ENCODE data around the gene SKP2. TPM values are rescaled to one million over a fixed set of nuclear protein-coding genes. Genes with fewer than 3 reads are reported as not detected.
"Not testable (repeated sequence)": the region's sequence is repeated elsewhere in the genome, so short reads cannot be mapped to it uniquely, and the experiment has no call there.

Gene SKP2
- total RNA-seq, 1 donor from 2014 or later: 98.4 TPM

- TF ChIP-seq CTCF (conservative IDR thresholded peaks at IDR 0.05): no peak
- no peak for DNase-seq (ENCODE audit: extremely low spot score, unreplicated experiment)
- peaks cover 46% of the 10 kb centered on the region for H3K36me3 Mint-ChIP-seq
- H3K4me3 Mint-ChIP-seq: no peak overlapping the region
- H3K27me3 Mint-ChIP-seq: no peaks in the 10 kb centered on the region
- no peaks in the 10 kb centered on the region for H3K4me1 Mint-ChIP-seq (ENCODE audit: unreplicated experiment)
- peaks cover 3% of the 10 kb centered on the region for H3K9me3 Mint-ChIP-seq
- no peak overlapping the region for H3K27ac Mint-ChIP-seq
Measured at GRCh38 chr5:36193746-36194145, 41.8 kb downstream of the SKP2 start.

DNA sequence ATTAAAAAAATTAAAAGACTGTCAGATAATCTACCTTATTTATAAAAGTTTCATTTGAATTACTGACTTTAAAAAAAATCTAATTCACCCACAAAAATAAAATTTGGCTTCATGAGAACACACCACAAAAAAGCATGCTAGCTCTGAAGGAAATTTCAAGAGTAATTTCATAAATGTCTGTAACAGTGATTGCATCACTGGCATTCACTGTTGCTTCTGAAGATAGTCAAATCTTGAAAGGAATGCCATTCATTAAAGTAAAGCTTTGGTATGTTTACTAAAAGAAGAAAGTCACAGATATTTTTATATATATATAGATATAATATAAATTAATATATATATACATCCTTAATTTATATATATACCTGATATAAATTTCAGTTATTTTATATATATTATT lies 46.4 kb downstream of the SKP2 start:
- Mint-ChIP-seq H3K9me3 (no peaks in the 10 kb centered on the region), H3K4me3 (no peak overlapping the region), H3K36me3 (peaks cover 22% of the 10 kb centered on the region), H3K27me3 (no peaks in the 10 kb centered on the region), H3K27ac (no peak overlapping the region), H3K4me1 (ENCODE audit: unreplicated experiment) (no peaks in the 10 kb centered on the region)
- DNase-seq (ENCODE audit: extremely low spot score, unreplicated experiment): no peak
- no peak for TF ChIP-seq CTCF (conservative IDR thresholded peaks at IDR 0.05)

DNA sequence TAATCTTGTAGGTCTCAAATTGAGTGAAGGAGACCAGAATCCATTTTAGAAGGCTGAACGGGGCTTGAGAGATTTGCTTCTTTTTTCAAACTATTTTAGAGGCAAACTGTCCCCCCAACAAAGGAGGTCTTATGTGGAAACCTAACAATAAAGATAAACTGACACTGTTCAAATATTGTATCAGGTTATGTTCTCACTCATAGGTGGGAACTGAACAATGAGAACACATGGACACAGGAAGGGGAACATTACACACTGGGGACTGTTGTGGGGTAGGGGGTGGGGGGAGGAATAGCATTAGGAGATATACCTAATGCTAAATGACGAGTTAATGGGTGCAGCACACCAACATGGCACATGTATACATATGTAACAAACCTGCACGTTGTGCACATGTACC lies 46.9 kb downstream of the SKP2 start:
- not testable (repeated sequence) for H3K27ac Mint-ChIP-seq; DNase-seq (ENCODE audit: extremely low spot score, unreplicated experiment); H3K27me3 Mint-ChIP-seq; H3K4me3 Mint-ChIP-seq; H3K9me3 Mint-ChIP-seq; H3K4me1 Mint-ChIP-seq (ENCODE audit: unreplicated experiment)
- H3K36me3 Mint-ChIP-seq: peaks cover 21% of the 10 kb centered on the region

DNA sequence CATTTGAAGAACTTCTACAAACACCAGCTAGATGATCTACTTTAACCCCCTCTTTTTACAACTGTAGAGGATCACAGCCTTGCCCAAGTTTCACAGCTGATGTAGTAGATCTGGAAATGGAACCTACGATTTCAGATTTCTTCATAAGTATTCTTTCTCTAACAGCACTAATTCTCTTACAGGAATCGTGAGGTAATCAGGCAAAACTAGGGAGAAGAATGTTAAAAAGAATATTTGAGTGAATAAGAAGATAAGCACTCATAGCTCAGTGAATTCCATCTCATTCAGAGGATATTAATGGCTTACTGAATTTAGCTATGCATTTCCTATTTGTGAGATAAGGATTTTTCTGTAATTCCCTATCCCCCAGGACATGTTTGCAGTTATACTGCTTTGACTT lies 47.7 kb downstream of the SKP2 start:
- Mint-ChIP-seq H3K36me3 (peaks cover 21% of the 10 kb centered on the region), H3K9me3 (no peaks in the 10 kb centered on the region), H3K27ac (no peak overlapping the region), H3K4me3 (no peak overlapping the region), H3K4me1 (ENCODE audit: unreplicated experiment) (no peaks in the 10 kb centered on the region), H3K27me3 (no peaks in the 10 kb centered on the region)
- DNase-seq (ENCODE audit: extremely low spot score, unreplicated experiment): no peak
- TF ChIP-seq CTCF (conservative IDR thresholded peaks at IDR 0.05): no peak

- no peak for TF ChIP-seq CTCF (conservative IDR thresholded peaks at IDR 0.05)
- H3K27ac Mint-ChIP-seq: no peak overlapping the region
- no peaks in the 10 kb centered on the region for H3K27me3 Mint-ChIP-seq
Measured at GRCh38 chr5:36200513-36200912, 48.6 kb downstream of the SKP2 start.

GRCh38 chr5:36202521-36202961 lies 50.6 kb downstream of the SKP2 start:
- TF ChIP-seq CTCF (conservative IDR thresholded peaks at IDR 0.05): no peak

More at GRCh38 chr5:36200513-36200912, 48.6 kb downstream of the SKP2 start:
- no peak for DNase-seq (ENCODE audit: extremely low spot score, unreplicated experiment)
- Mint-ChIP-seq H3K4me1 (ENCODE audit: unreplicated experiment) (no peaks in the 10 kb centered on the region), H3K36me3 (peaks cover 26% of the 10 kb centered on the region), H3K9me3 (no peaks in the 10 kb centered on the region), H3K4me3 (no peak overlapping the region)

More at GRCh38 chr5:36202521-36202961, 50.6 kb downstream of the SKP2 start:
- Mint-ChIP-seq H3K27ac (no peak overlapping the region), H3K27me3 (no peaks in the 10 kb centered on the region), H3K36me3 (peaks cover 24% of the 10 kb centered on the region), H3K9me3 (no peaks in the 10 kb centered on the region), H3K4me3 (no peak overlapping the region), H3K4me1 (ENCODE audit: unreplicated experiment) (no peaks in the 10 kb centered on the region)
- no peak for DNase-seq (ENCODE audit: extremely low spot score, unreplicated experiment)
